ENCODE data around the gene TAPT1.

The TAPT1 gene

DNA sequence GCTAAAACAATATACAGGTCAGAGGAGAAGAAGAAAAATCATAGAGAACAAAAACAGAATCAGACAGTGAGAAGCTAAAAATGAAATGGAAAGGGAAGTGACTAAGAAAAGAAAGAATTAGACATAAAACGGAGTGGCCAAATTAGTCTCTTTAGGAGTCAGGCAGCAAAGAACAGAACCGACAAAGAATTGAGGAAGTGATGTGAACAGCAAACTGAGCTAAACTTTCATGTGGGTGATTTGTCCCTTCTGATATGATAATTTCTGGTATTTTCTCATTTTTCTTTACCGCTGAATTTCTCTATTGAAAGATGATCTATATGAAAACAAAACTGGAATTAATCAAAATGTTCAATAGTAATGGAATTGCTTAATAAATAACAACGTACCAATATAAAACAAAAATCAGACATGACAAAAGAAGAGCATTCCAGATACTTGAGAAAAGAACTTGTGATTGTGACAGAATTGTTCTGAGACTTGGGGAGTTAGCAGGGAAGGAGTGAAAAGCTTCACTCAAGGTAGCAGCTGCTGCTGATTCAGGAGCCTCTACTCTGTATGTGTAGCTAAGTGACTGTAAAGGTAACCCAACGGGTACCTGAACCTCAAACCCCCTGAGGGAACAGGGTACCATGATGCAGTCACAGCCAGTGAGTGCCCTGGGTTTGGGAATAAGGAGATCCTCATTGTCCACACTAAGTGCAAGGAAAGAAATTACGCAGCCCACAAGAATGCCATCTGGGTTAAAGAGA lies 8.8 kb downstream of the TAPT1 start:
- H3K27me3 ChIP-seq (ENCODE audit: control insufficient read depth in 2 of 2, insufficient read depth in 2 of 2, low read length in 2 of 2): no peaks in the 10 kb centered on the region
- H3K4me1 ChIP-seq (ENCODE audit: control insufficient read depth in 2 of 2, insufficient read depth in 2 of 2, low read length in 2 of 2): peaks cover 0 to 5% of the 10 kb centered on the region in 2 donors
- H3K9ac ChIP-seq (ENCODE audit: low read depth in 1 of 2, low read length in 2 of 2): no peak overlapping the region
- peaks cover 5 to 12% of the 10 kb centered on the region in 2 donors for H3K36me3 ChIP-seq (ENCODE audit: control insufficient read depth in 2 of 2, insufficient read depth in 2 of 2, low read length in 2 of 2)
- H3K9me3 ChIP-seq (ENCODE audit: control insufficient read depth in 2 of 2, low read length in 2 of 2): no peaks in the 10 kb centered on the region
- no peak overlapping the region for H3K4me3 ChIP-seq (ENCODE audit: low read length in 2 of 2)
- no peak overlapping the region for H3K27ac ChIP-seq (ENCODE audit: low read depth in 2 of 2, low read length in 2 of 2)

DNA sequence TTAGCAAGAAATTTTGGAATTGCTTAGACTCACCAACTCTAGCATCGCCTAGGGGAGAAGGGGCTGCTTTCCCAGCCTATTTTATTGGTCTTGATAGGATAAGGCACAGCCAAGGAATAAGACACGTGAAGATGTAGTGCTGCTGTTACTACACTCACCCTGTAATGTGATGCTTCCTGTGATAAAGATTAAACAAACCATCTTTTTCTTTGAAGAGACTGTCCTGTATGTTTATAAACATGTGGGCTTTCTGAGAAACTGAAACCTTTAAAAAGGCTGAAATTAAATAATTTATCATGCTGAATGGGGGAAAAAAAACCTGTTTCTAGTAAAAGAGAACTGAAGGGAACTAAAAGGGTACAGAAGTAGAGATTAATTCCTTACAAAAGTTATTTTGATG lies 13.2 kb downstream of the TAPT1 start:
- H3K27ac ChIP-seq (ENCODE audit: low read depth in 2 of 2, low read length in 2 of 2): no peak overlapping the region
- no peak overlapping the region for H3K9ac ChIP-seq (ENCODE audit: low read depth in 1 of 2, low read length in 2 of 2)
- H3K9me3 ChIP-seq (ENCODE audit: control insufficient read depth in 2 of 2, low read length in 2 of 2): no peaks in the 10 kb centered on the region
- peaks cover 7 to 15% of the 10 kb centered on the region in 2 donors for H3K36me3 ChIP-seq (ENCODE audit: control insufficient read depth in 2 of 2, insufficient read depth in 2 of 2, low read length in 2 of 2)
- H3K27me3 ChIP-seq (ENCODE audit: control insufficient read depth in 2 of 2, insufficient read depth in 2 of 2, low read length in 2 of 2): no peaks in the 10 kb centered on the region
- H3K4me3 ChIP-seq (ENCODE audit: low read length in 2 of 2): no peak overlapping the region
- H3K4me1 ChIP-seq (ENCODE audit: control insufficient read depth in 2 of 2, insufficient read depth in 2 of 2, low read length in 2 of 2): no peaks in the 10 kb centered on the region

DNA sequence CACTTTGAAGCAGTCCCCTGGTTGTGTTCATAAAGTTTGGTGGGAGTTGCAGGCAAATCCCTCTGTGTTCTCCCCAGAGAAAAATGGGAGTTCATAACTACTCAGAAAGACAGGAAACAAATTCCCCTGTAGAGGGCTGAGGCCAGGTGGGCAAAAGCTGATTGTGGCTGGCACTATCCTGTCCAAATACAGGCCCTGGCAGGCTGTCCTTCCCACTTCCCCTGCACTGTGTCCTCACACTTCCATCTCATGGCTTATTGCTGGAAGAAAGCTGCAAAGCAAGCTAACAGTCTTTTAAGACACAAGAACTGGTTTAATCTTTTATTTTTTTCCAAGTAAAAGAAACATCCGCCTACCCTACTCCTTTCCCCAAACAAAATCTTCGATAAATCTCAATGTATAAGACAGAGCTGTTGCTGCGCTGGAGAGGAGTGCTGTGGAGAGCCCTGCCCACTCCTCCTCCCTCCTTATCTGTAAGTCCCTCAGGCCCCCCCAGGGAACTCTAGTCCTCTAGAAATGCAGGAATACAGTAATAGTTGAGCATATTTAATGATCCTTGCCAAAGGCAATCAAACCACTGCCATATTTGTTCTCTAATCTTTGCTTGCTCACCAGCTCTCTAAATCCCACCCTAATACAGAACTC lies 14.0 kb downstream of the TAPT1 start:
- H3K9ac ChIP-seq (ENCODE audit: low read depth in 1 of 2, low read length in 2 of 2): no peak overlapping the region
- no peak overlapping the region for H3K27ac ChIP-seq (ENCODE audit: low read depth in 2 of 2, low read length in 2 of 2)
- H3K4me3 ChIP-seq (ENCODE audit: low read length in 2 of 2): no peak overlapping the region
- H3K4me1 ChIP-seq (ENCODE audit: control insufficient read depth in 2 of 2, insufficient read depth in 2 of 2, low read length in 2 of 2): no peaks in the 10 kb centered on the region
- peaks cover 7 to 15% of the 10 kb centered on the region in 2 donors for H3K36me3 ChIP-seq (ENCODE audit: control insufficient read depth in 2 of 2, insufficient read depth in 2 of 2, low read length in 2 of 2)
- no peaks in the 10 kb centered on the region for H3K27me3 ChIP-seq (ENCODE audit: control insufficient read depth in 2 of 2, insufficient read depth in 2 of 2, low read length in 2 of 2)
- H3K9me3 ChIP-seq (ENCODE audit: control insufficient read depth in 2 of 2, low read length in 2 of 2): no peaks in the 10 kb centered on the region

DNA sequence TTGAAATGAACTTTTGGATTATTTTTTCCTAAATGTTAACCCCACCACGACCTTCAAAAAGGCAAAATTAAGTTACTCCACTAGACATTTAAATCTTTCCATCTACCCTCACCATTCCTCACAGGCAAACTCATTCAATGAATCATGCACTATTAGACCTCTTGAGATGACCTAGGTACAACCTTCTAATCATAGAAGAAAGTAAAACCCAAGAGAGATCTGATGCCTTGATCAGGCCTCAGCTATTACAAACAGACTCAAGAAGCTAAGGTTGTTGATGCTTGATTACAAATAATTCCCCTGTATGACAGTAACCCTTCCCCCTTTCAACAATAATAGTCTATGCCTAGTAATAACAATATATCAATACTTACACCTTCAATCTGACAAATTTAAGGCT lies 18.9 kb downstream of the TAPT1 start:
- Histone ChIP-seq H3K36me3 (ENCODE audit: control insufficient read depth in 2 of 2, insufficient read depth in 2 of 2, low read length in 2 of 2) (peaks cover 6 to 13% of the 10 kb centered on the region in 2 donors), H3K27ac (ENCODE audit: low read depth in 2 of 2, low read length in 2 of 2) (no peak overlapping the region), H3K9me3 (ENCODE audit: control insufficient read depth in 2 of 2, low read length in 2 of 2) (no peaks in the 10 kb centered on the region), H3K27me3 (ENCODE audit: control insufficient read depth in 2 of 2, insufficient read depth in 2 of 2, low read length in 2 of 2) (no peaks in the 10 kb centered on the region), H3K4me3 (ENCODE audit: low read length in 2 of 2) (no peak overlapping the region), H3K4me1 (ENCODE audit: control insufficient read depth in 2 of 2, insufficient read depth in 2 of 2, low read length in 2 of 2) (peaks cover 2 to 3% of the 10 kb centered on the region in 2 donors), H3K9ac (ENCODE audit: low read depth in 1 of 2, low read length in 2 of 2) (no peak overlapping the region)

DNA sequence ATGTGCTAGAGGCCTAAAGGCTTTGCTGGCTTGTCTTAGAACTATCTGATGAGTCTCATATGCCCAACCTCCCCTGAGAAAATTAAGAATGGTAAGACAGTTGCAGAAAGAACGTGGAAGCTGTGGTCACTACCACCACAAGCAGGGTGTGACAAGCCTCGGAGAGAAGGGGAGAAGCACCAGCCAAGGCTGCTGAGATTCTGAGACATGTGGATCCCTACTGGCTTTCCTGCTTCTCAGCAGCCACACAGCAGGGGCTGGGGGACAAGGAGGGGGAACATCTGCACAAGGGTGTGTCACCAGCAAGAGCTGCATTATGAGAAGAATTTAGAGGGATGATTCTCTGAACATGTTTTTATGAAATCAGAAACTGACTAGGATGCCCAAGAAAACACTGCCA lies 19.4 kb downstream of the TAPT1 start:
- Histone ChIP-seq H3K27me3 (ENCODE audit: control insufficient read depth in 2 of 2, insufficient read depth in 2 of 2, low read length in 2 of 2) (no peaks in the 10 kb centered on the region), H3K27ac (ENCODE audit: low read depth in 2 of 2, low read length in 2 of 2) (no peak overlapping the region), H3K9me3 (ENCODE audit: control insufficient read depth in 2 of 2, low read length in 2 of 2) (no peaks in the 10 kb centered on the region), H3K4me1 (ENCODE audit: control insufficient read depth in 2 of 2, insufficient read depth in 2 of 2, low read length in 2 of 2) (peaks cover 2 to 3% of the 10 kb centered on the region in 2 donors), H3K4me3 (ENCODE audit: low read length in 2 of 2) (no peak overlapping the region), H3K36me3 (ENCODE audit: control insufficient read depth in 2 of 2, insufficient read depth in 2 of 2, low read length in 2 of 2) (peaks cover 6 to 10% of the 10 kb centered on the region in 2 donors), H3K9ac (ENCODE audit: low read depth in 1 of 2, low read length in 2 of 2) (no peak overlapping the region)

DNA sequence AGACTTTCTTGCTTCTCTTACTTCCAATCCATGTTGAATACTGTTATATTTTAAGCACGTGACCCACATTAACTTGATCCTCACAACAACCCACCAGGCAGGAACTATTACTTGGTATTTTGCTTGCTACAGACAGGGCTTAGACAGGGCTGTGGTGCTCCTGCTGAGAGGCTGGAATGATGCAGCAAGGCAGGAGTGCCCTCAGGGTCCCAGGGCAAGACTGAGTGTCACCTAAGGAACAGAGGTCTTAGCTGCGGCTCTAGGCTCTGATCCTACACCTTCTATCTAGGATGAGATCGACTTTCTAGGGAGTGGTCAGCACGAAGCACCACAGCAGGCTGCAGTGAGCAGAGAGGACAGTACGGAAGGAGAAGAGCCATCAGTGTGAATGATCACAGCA lies 20.0 kb downstream of the TAPT1 start:
- H3K9ac ChIP-seq (ENCODE audit: low read depth in 1 of 2, low read length in 2 of 2): no peak overlapping the region
- no peak overlapping the region for H3K4me3 ChIP-seq (ENCODE audit: low read length in 2 of 2)
- no peaks in the 10 kb centered on the region for H3K27me3 ChIP-seq (ENCODE audit: control insufficient read depth in 2 of 2, insufficient read depth in 2 of 2, low read length in 2 of 2)
- H3K9me3 ChIP-seq (ENCODE audit: control insufficient read depth in 2 of 2, low read length in 2 of 2): no peaks in the 10 kb centered on the region
- peaks cover 6 to 12% of the 10 kb centered on the region in 2 donors for H3K36me3 ChIP-seq (ENCODE audit: control insufficient read depth in 2 of 2, insufficient read depth in 2 of 2, low read length in 2 of 2)
- H3K4me1 ChIP-seq (ENCODE audit: control insufficient read depth in 2 of 2, insufficient read depth in 2 of 2, low read length in 2 of 2): peaks cover 2 to 3% of the 10 kb centered on the region in 2 donors
- no peak overlapping the region for H3K27ac ChIP-seq (ENCODE audit: low read depth in 2 of 2, low read length in 2 of 2)

DNA sequence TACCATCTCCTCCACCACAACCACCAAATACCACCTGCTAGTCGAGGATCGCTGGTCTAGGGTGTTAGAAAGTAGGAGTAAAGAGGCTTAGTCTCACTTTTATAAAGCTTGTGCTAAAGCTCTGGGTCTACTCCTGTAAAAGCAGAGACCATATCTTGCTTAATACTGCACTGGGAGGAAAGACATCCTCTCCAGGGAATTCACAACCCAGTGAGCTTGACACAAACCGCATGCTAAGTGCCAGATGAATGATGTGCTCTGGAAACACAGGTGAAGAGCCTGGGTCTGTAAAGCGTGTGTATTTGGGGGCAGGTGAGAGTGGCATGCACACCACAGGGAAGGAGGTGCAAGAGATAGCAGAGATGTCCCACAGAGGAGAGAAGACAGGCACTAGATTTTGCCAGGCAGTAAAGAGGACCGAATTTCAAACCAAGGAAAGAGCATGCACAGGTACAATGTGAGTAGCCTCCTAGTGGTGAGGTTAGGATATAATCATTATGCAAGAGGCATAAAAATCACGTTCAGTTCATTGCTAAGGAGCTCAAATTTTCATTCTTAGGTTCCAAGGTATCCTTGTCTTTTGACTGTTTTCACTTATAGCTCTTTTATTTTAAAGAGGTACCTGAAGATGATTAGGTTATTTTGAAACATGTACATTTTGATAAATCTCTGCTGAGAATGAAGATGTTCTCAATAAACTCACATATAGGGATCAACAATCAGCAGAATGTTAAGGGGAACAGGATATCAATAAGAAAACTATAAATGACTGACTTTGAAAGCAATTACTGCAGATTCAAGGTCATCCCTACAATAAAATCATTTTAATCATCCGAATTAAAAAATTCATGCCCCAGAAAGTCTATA lies 20.7 kb downstream of the TAPT1 start:
- Histone ChIP-seq H3K27ac (ENCODE audit: low read depth in 2 of 2, low read length in 2 of 2) (no peak overlapping the region), H3K9me3 (ENCODE audit: control insufficient read depth in 2 of 2, low read length in 2 of 2) (no peaks in the 10 kb centered on the region), H3K36me3 (ENCODE audit: control insufficient read depth in 2 of 2, insufficient read depth in 2 of 2, low read length in 2 of 2) (peaks cover 6 to 12% of the 10 kb centered on the region in 2 donors), H3K4me3 (ENCODE audit: low read length in 2 of 2) (no peak overlapping the region), H3K4me1 (ENCODE audit: control insufficient read depth in 2 of 2, insufficient read depth in 2 of 2, low read length in 2 of 2) (peaks cover 2 to 3% of the 10 kb centered on the region in 2 donors), H3K27me3 (ENCODE audit: control insufficient read depth in 2 of 2, insufficient read depth in 2 of 2, low read length in 2 of 2) (no peaks in the 10 kb centered on the region), H3K9ac (ENCODE audit: low read depth in 1 of 2, low read length in 2 of 2) (no peak overlapping the region)

DNA sequence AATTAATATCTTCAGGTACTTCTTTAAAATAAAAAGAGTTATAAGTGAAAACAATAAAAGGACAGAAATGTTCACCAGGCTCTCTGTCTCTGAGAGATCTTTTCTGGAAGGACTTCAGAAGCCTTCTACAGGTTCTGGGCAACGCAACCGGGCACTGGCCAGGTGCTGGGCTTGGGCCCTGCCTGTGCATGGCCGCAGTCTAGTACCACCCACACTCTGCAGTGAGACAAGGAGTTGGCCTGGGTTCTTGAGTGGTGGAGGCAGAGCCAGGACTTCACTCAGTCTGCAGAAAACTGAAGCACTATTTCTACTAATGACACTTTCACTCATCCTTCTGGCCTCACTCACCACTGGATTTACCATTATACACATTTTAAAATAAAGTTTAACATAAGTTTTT lies 21.8 kb downstream of the TAPT1 start:
- H3K4me1 ChIP-seq (ENCODE audit: control insufficient read depth in 2 of 2, insufficient read depth in 2 of 2, low read length in 2 of 2): peaks cover 2 to 3% of the 10 kb centered on the region in 2 donors

DNA sequence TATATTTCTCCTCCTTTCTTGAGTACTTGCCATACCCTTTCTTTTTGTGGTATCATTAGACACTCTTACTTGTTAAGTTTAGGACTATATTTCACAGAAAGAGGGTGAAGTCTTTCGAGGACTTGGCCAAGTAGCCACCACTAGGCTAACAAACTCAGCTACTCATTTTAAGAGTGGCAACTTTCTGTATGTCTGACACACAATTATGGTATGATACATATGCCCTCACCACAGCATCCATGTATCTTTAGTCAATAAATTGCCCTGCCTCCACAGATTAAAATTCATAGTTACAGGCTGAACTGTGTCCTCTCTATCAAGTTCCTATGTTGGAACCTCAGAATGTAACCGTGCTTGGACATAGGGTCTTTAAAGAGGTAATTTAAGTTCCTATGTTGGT lies 23.2 kb downstream of the TAPT1 start:
- Histone ChIP-seq H3K4me1 (ENCODE audit: control insufficient read depth in 2 of 2, insufficient read depth in 2 of 2, low read length in 2 of 2) (peaks cover 2 to 3% of the 10 kb centered on the region in 2 donors), H3K4me3 (ENCODE audit: low read length in 2 of 2) (no peak overlapping the region), H3K9me3 (ENCODE audit: control insufficient read depth in 2 of 2, low read length in 2 of 2) (no peaks in the 10 kb centered on the region), H3K27ac (ENCODE audit: low read depth in 2 of 2, low read length in 2 of 2) (no peak overlapping the region), H3K27me3 (ENCODE audit: control insufficient read depth in 2 of 2, insufficient read depth in 2 of 2, low read length in 2 of 2) (no peaks in the 10 kb centered on the region), H3K36me3 (ENCODE audit: control insufficient read depth in 2 of 2, insufficient read depth in 2 of 2, low read length in 2 of 2) (peaks cover 2 to 8% of the 10 kb centered on the region in 2 donors), H3K9ac (ENCODE audit: low read depth in 1 of 2, low read length in 2 of 2) (no peak overlapping the region)

More for the DNA sequence above, 21.8 kb downstream of the TAPT1 start:
- Histone ChIP-seq H3K27me3 (ENCODE audit: control insufficient read depth in 2 of 2, insufficient read depth in 2 of 2, low read length in 2 of 2) (no peaks in the 10 kb centered on the region), H3K36me3 (ENCODE audit: control insufficient read depth in 2 of 2, insufficient read depth in 2 of 2, low read length in 2 of 2) (peaks cover 2 to 8% of the 10 kb centered on the region in 2 donors), H3K4me3 (ENCODE audit: low read length in 2 of 2) (no peak overlapping the region), H3K27ac (ENCODE audit: low read depth in 2 of 2, low read length in 2 of 2) (no peak overlapping the region), H3K9ac (ENCODE audit: low read depth in 1 of 2, low read length in 2 of 2) (no peak overlapping the region), H3K9me3 (ENCODE audit: control insufficient read depth in 2 of 2, low read length in 2 of 2) (no peaks in the 10 kb centered on the region)

DNA sequence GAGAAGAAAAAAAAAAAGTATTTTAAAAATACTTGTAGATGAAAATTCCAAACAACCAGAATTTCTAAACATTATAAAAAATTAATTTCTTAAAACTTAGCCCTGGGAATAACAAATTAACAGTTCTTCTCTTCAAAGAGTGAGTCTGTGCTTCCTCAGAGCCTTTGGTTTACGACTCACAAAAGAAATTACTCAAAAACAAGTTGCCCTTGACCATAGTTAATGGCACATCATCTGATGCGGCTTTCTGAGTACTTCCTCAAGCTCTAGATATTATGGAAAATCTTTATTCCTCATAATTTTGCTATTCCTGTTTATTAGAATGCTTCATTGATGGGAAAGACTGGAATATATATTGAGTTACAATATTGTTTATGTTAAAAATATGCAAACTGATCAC lies 23.7 kb downstream of the TAPT1 start:
- no peaks in the 10 kb centered on the region for H3K27me3 ChIP-seq (ENCODE audit: control insufficient read depth in 2 of 2, insufficient read depth in 2 of 2, low read length in 2 of 2)
- H3K4me3 ChIP-seq (ENCODE audit: low read length in 2 of 2): no peak overlapping the region
- peaks cover 2 to 10% of the 10 kb centered on the region in 2 donors for H3K36me3 ChIP-seq (ENCODE audit: control insufficient read depth in 2 of 2, insufficient read depth in 2 of 2, low read length in 2 of 2)
- no peak overlapping the region for H3K27ac ChIP-seq (ENCODE audit: low read depth in 2 of 2, low read length in 2 of 2)
- peaks cover 2 to 3% of the 10 kb centered on the region in 2 donors for H3K4me1 ChIP-seq (ENCODE audit: control insufficient read depth in 2 of 2, insufficient read depth in 2 of 2, low read length in 2 of 2)
- H3K9me3 ChIP-seq (ENCODE audit: control insufficient read depth in 2 of 2, low read length in 2 of 2): no peaks in the 10 kb centered on the region
- H3K9ac ChIP-seq (ENCODE audit: low read depth in 1 of 2, low read length in 2 of 2): no peak overlapping the region

All from mucosa of rectum (tissue), 2 donors.